ENCODE data around the gene GPT2.

The GPT2 gene

DNA sequence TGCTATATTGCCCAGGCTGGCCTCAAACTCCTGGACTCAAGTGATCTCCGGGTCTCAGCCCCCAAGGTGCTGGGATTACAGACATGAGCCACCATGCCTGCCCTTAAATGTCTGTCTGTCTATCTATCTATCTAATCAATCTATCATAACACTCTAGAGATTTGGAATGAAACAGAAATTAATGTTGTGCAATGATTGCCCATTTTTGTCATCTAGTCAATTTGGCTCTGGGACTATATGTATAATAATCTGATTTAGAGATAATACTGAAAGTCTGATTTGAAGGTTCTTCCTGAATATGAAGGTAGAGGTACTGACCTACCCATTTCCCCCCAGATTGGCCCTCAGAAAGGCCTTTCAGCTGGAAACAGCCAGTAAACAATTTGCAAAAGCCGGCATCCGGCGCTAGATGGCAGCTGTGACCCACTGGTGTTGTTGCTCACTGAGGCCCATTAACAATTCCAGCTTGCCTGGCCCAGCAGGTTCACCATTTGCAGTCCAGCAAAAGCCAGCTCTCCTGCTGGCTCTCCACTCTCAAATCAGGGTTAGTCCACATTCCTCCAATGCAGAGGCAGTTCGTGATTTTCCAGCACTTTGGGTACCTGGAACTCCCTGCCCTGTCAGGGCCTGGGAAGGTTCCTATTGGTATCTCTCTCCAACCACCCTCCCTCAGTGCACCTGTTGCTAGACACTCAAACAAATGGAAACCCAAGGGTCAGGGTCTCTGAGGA, 30.3 kb upstream of the GPT2 start:
- no peak overlapping the region for H3K27ac ChIP-seq
- POLR2A ChIA-PET (ENCODE audit: low non-redundant PET) = interaction anchor here (0.6 kb wide), 1 partner anchor 293 kb away, joined by 3 read pairs; no protein-coding TSS in a partner anchor
- DNase-seq (ENCODE audit: low spot score) = peak; percentile 79
- CTCF ChIA-PET = interaction anchor here (0.5 to 2.3 kb wide), 21 partner anchors 8 to 251 kb away, joined by 3 to 31 read pairs (median 5); partner anchors contain the start of gene GPT2
- TF ChIP-seq, protein P1, sequence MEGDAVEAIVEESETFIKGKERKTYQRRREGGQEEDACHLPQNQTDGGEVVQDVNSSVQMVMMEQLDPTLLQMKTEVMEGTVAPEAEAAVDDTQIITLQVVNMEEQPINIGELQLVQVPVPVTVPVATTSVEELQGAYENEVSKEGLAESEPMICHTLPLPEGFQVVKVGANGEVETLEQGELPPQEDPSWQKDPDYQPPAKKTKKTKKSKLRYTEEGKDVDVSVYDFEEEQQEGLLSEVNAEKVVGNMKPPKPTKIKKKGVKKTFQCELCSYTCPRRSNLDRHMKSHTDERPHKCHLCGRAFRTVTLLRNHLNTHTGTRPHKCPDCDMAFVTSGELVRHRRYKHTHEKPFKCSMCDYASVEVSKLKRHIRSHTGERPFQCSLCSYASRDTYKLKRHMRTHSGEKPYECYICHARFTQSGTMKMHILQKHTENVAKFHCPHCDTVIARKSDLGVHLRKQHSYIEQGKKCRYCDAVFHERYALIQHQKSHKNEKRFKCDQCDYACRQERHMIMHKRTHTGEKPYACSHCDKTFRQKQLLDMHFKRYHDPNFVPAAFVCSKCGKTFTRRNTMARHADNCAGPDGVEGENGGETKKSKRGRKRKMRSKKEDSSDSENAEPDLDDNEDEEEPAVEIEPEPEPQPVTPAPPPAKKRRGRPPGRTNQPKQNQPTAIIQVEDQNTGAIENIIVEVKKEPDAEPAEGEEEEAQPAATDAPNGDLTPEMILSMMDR (conservative IDR thresholded peaks at IDR 0.05; ENCODE audit: low read depth) = peak; percentile 87

DNA sequence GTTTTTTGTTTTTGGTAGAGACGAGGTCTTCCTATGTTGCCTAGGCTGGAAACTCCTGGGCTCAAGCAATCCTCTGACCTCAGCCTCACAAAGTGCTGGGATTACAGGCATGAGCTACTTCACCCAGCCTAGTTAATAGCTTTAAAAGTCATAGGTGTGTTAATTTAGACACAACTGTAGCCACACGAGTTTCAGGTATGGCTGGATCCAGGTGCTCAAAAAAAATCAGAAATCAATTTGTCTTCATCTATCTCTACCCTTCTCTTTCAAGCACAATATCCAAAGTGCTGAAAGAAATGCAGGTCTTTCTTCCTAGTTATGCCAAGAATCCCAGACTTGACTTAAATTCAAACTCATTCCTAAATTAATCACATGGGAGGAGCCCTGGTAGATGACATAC, 29.3 kb upstream of the GPT2 start:
- H3K27ac ChIP-seq = no peak overlapping the region
- ChIA-PET POLR2A (ENCODE audit: low non-redundant PET) (no interaction called here), CTCF (interaction anchor here (0.6 to 2.0 kb wide), 7 partner anchors 8 to 68 kb away, joined by 4 to 31 read pairs (median 5); partner anchors contain the start of gene GPT2)
- TF ChIP-seq, protein P1 (conservative IDR thresholded peaks at IDR 0.05; ENCODE audit: low read depth) = no peak
- DNase-seq (ENCODE audit: low spot score) = no peak

DNA sequence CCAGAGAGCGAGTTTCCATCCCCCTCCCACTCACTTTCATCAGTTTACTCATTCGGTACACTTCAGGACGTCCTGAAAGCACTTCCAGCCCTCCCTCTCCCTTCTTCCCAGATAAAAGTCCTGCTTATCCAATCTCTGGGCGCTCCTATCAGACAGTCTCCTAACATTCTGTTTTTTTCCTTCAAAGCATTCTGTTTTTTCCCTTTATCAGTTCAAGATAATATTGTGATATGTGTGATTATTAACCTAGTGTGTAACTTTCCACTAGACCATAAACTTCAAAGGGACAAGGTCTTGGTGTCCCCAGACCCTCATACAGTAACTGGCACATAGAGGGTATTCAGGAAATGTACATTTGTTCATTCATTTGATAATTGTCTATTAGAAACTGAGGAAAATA, 28.8 kb upstream of the GPT2 start:
- no peak for DNase-seq (ENCODE audit: low spot score)
- CTCF ChIA-PET = interaction anchor here (1.8 kb wide), 1 partner anchor 28 kb away, joined by 5 read pairs; the partner anchor contains the start of gene GPT2
- POLR2A ChIA-PET (ENCODE audit: low non-redundant PET) = no interaction called here
- TF ChIP-seq, protein P1 (conservative IDR thresholded peaks at IDR 0.05; ENCODE audit: low read depth) = no peak
- no peak overlapping the region for H3K27ac ChIP-seq

DNA sequence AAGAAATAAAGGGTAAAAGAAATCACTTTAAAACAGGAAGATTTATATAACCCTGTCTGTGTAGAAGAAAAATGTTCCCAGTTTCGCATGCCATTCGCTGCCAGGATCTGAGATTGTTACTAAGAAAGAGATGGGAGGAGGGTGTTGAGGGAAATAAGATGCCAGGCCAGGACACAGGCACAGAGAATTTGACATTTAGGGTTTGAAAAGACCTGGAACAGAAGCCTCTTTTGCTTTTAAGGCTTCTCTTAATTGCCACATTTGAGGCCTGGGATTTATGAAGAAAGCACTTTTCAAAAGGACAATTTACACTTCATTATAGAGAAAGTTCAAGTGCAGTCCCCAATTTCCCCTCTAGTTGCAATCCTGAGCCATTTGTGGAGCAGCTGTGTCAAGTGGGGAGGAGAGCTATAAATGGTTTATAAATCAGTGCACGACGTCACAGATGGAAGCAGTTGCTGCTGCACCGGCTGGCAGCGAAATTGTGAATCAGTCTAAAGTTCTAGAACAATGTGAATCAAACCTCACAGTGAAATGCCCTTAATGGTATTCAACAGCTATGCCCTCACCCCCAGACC, 26.7 kb upstream of the GPT2 start:
- CTCF ChIA-PET = interaction anchor here (0.6 to 1.3 kb wide), 2 partner anchors 51 to 70 kb away, joined by 3 to 5 read pairs; no protein-coding TSS in a partner anchor
- peak; percentile 41 for DNase-seq (ENCODE audit: low spot score)
- POLR2A ChIA-PET (ENCODE audit: low non-redundant PET) = no interaction called here
- TF ChIP-seq, protein P1 (conservative IDR thresholded peaks at IDR 0.05; ENCODE audit: low read depth) = 0 out of 2 replicates have a peak, but pooled peaks have one; percentile 22
- no peak overlapping the region for H3K27ac ChIP-seq

DNA sequence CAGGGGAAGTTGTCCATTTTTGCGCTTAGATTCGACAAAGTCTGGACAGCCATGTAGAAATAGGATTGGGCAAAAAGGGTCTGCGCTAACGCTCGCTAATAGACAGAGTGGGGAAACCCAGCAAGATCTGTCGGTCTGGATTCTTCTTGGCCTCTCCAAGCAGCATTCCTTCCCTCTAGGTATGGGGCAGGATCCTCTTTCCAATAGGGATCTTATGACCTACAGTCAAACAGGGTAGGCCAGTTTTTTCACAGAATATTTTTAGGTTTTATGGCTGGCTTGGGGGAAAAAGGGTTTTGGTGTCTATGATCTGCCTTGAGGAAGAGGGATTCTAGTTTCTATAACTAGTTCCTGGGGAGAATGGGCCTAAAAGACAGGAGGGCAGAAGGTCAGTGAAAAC, 26.0 kb upstream of the GPT2 start:
- ChIA-PET CTCF (interaction anchor here (0.6 to 1.3 kb wide), 2 partner anchors 50 to 70 kb away, joined by 3 to 5 read pairs; no protein-coding TSS in a partner anchor), POLR2A (ENCODE audit: low non-redundant PET) (no interaction called here)
- no peak overlapping the region for H3K27ac ChIP-seq
- no peak for DNase-seq (ENCODE audit: low spot score)
- TF ChIP-seq, protein P1 (conservative IDR thresholded peaks at IDR 0.05; ENCODE audit: low read depth) = no peak

DNA sequence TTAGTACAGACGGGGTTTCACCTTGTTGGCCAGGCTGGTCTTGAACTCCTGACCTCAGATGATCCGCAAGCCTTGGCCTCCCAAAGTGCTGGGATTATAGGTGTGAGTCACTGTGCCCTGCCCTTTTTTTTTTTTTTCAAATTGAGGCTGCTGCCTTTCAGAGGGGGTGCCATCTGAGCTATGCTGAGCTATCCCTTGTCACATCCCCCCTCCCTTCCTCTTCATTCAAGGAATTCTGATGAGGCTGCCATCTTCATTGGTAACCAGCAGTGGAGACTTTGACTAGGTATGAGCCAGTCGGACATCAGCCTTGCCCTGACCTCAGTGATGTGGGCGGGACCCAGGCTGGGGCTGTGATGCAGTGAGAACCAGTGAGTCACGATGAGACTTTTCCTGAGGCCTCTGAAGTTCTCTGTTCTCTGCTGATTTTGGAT, 24.4 kb upstream of the GPT2 start:
- CTCF ChIA-PET = interaction anchor here (0.6 kb wide), 1 partner anchor 304 kb away, joined by 4 read pairs; no protein-coding TSS in a partner anchor
- peak overlapping the region; percentile 66 for H3K27ac ChIP-seq
- TF ChIP-seq, protein P1 (conservative IDR thresholded peaks at IDR 0.05; ENCODE audit: low read depth) = no peak
- peak; percentile 95 for DNase-seq (ENCODE audit: low spot score)
- POLR2A ChIA-PET (ENCODE audit: low non-redundant PET) = no interaction called here

Measured in RWPE1 (cell line).